Measurements from ENCODE around the gene OR51D1.

The OR51D1 gene

DNA sequence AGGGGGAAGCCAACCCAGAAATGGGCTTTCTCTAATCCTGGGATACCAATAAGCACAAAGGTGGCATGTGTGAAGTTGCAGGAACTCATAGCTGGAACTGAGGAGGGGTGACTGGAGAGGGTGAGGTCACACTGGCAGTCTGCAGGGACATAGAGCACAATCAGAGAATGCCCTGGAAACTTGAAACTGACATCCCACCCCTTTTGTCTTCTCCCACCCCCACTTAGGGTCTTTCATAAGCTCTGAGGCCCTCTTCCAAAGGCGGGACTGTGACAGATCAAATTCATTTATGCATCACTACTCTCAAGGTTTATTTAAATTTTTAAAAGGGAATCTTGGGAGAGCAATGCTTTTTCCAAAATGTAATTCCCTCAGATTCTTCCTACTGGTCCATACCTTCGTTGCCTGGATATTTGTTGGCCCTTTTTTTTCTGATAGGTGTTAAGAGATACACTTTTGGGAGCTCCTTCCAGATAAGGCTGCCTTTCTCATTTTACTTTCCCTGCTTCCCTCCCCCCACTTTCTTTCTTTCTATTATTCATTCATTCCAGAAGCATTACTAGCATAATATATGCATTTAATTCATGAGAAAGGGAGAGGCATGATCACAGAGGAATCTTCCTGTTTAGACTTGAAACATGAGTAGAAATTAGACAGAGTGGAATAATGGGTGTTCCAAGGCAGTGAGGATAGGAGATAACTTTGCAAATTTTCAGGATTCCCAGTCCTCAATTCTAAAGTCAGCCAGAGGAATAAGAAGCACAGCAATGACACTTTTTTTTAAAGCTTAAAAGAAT lies 45.5 kb downstream of the OR51D1 start:
- Histone ChIP-seq H3K79me2 (ENCODE audit: insufficient read depth, low read depth) (no peaks in the 10 kb centered on the region), H3K27me3 (ENCODE audit: insufficient read depth, low read depth) (no peaks in the 10 kb centered on the region), H3K4me1 (ENCODE audit: low read depth, poor library complexity, severe bottlenecking) (no peaks in the 10 kb centered on the region), H3K9ac (no peak overlapping the region), H3K27ac (no peak overlapping the region), H3K4me3 (IDR thresholded peaks at IDR 0.05; ENCODE audit: insufficient read depth, low read depth, low read length) (no peak overlapping the region), H3K4me2 (no peak overlapping the region), H3K36me3 (ENCODE audit: insufficient read depth) (no peaks in the 10 kb centered on the region), H4K20me1 (ENCODE audit: insufficient read depth) (no peaks in the 10 kb centered on the region), H2AFZ (ENCODE audit: low read depth) (no peak overlapping the region)
- TF ChIP-seq, protein P1, sequence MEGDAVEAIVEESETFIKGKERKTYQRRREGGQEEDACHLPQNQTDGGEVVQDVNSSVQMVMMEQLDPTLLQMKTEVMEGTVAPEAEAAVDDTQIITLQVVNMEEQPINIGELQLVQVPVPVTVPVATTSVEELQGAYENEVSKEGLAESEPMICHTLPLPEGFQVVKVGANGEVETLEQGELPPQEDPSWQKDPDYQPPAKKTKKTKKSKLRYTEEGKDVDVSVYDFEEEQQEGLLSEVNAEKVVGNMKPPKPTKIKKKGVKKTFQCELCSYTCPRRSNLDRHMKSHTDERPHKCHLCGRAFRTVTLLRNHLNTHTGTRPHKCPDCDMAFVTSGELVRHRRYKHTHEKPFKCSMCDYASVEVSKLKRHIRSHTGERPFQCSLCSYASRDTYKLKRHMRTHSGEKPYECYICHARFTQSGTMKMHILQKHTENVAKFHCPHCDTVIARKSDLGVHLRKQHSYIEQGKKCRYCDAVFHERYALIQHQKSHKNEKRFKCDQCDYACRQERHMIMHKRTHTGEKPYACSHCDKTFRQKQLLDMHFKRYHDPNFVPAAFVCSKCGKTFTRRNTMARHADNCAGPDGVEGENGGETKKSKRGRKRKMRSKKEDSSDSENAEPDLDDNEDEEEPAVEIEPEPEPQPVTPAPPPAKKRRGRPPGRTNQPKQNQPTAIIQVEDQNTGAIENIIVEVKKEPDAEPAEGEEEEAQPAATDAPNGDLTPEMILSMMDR (conservative IDR thresholded peaks at IDR 0.05; ENCODE audit: low read depth, low read length): no peak

DNA sequence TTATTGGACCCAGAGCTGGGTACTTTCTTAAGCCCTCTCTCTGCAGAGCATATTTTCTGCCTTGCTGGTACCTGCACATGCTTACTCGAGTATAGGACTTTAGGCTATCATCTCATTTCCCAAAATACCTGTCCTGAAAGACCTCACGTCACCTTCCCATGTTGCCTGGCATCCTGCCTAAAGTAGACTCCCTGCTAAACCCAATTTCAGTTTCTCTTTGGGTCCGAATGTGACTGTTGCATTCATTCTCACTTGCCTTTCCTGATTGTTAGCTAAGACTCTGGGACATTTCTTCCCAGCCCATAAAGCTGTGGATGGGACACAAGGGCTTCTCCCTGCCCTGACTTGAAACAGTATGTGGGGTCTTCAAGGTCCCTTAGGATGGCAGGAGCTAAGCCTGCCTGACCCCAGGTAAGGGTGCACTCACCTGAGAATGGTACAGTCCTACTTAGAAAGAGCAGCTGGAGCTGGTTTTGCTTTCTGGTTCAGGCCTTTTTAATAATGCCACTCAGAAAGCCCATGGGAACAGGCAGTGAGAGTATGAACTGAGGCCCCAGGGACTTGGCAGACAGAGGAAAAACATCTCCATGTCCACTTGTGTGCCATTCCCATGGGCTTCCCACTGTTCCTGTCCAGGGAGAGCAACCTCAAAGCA lies 47.5 kb downstream of the OR51D1 start:
- no peak overlapping the region for H3K4me3 ChIP-seq (IDR thresholded peaks at IDR 0.05; ENCODE audit: insufficient read depth, low read depth, low read length)
- no peaks in the 10 kb centered on the region for H3K4me1 ChIP-seq (ENCODE audit: low read depth, poor library complexity, severe bottlenecking)
- no peaks in the 10 kb centered on the region for H3K36me3 ChIP-seq (ENCODE audit: insufficient read depth)
- H2AFZ ChIP-seq (ENCODE audit: low read depth): no peak overlapping the region
- TF ChIP-seq, protein P1 (conservative IDR thresholded peaks at IDR 0.05; ENCODE audit: low read depth, low read length): no peak
- no peak overlapping the region for H3K27ac ChIP-seq
- H4K20me1 ChIP-seq (ENCODE audit: insufficient read depth): no peaks in the 10 kb centered on the region
- no peaks in the 10 kb centered on the region for H3K79me2 ChIP-seq (ENCODE audit: insufficient read depth, low read depth)
- H3K4me2 ChIP-seq: no peak overlapping the region
- H3K9ac ChIP-seq: no peak overlapping the region
- no peaks in the 10 kb centered on the region for H3K27me3 ChIP-seq (ENCODE audit: insufficient read depth, low read depth)
